ENCODE results near the gene RTN4RL1.

The RTN4RL1 gene

GRCh38 chr17:1945621-1946020 is 79.5 kb downstream of the RTN4RL1 start:
- no peak for DNase-seq

- no peak for DNase-seq
Measured at GRCh38 chr17:1943436-1943831, 81.7 kb downstream of the RTN4RL1 start.

DNA sequence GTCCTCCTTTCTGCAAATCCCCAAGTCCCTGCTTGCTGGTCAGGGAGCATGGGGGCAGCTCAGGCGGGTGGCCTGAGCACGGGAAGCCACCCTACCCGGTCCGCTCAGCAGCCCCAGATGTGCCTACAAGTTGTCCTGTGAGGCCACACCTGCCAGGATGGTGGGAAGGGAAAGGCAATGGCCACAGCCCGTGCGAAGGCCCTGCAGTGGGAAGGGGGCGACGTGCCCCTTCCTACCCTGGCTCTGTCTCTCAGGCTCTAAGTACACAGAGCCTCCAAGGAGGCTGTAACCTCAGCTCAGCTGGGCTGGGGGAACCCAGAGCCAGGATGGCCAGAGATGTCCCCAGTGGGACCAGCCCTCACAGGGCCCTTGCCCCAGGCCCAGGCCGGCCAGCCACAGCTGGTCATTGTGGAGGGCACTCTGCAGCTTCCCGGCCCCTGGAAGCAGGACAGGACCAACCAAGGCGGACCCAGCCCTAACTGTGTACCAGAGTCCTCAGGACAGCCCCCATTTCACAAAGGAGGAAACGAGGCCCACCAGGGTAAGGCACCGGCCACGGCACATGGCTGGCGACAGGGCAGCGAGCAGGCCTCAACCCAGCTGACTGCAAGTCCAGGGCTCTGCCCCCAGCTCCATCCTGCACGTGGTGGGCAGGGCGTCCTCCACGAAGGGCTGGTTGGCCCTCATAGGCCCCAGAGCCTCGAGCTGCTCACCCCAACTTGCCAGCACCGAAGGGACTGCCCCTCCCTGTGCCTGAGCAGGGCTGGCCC is 82.3 kb downstream of the RTN4RL1 start:
- DNase-seq, result no peak

DNA sequence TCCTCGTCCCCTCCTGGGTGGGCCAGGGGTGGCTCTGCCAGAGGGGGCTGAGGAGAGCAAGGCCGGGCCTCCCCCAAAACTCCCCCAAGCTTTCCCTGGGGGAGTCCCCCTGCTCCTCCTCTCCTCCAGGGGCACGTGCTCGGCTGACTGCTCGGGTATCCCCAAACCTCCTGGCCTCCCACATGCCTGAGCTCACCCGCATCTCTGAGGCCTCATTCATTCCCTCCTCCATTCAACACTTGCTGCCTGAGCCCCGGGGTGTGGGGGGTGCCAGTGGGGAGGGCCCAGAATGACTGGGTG is 83.1 kb downstream of the RTN4RL1 start:
- DNase-seq, result no peak

- DNase-seq, result no peak
Measured at GRCh38 chr17:1941272-1942065, 83.7 kb downstream of the RTN4RL1 start.

GRCh38 chr17:1940810-1941185 is 84.3 kb downstream of the RTN4RL1 start:
- DNase-seq, result no peak

DNA sequence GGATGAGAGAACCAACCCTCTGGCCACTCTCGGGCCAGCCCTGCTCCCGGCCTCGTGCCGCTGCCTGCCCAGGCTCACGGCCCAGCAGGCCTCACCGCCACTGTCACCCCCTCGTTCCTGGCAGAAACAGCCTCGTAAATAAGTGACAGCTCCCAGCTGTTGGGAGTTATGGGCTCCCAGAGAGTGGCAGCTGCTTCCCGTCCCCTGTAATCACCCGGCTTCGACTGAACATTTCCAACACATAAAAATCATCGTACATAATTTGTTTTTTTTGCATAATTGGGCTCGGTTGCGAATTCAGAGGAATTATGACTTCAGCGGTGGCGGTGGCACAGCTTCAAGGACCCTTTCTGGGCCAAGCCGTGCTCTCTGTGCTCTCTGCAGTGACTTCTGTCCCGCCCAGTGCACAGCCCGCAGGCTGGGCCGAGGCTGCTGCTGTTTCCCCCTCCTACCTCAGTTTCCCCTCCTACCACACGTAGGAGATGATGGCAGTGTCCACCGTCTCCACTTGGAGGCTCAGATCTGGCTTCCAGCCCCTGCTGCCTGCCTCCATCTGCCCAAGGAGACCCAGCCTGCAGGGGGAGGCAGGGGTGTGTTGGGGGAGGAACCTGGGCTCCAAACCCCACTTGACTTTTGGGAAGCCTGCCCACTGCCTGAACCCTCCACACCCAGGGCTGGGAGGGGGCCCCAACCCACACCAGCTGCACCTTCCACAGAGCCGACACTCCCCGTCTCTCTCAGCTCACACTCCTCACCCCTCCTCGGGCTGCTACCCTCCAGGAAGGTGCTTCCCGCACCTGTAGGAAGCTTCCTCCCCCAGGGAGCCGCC is 84.9 kb downstream of the RTN4RL1 start:
- no peak for DNase-seq

DNA sequence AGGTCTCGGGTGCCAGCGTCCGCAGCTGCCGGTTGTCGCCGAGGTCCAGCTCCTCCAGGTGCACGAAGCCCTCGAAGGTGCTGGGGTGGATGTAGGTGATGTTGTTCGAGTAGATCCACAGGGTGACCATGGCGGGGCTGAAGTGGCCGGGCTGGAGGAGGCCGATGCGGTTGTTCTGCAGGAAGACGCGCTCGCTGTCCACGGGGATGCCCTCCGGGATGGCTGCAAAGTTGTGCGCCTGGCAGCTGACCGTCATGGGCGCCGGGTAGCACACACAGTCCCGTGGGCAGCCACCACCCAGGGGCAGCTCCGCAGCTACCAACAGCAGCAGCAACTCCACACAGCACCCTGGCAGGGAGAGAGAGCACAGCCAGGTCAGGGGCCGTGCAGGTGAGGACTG is 87.7 kb downstream of the RTN4RL1 start:
- no peak for DNase-seq

DNA sequence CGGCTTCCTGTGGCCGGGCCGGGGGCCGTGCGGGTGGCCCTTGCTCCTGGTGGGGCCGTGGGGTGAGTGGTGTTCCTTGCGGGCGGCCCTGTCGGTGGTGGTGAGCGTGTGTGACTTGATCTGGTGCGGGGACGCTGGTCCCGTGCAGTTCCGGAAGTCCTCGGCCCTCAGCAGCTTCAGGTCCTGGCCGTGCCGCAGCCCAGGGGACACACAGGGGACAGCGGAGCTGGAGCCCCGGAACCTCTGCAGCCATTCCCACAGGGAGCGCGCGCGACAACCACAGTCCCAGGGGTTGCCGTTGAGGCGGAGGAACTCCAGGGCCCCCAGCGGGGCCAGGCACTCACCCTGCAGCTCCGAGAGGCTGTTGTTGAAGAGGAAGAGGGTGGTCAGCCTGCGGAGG is 88.4 kb downstream of the RTN4RL1 start:
- no peak for DNase-seq

DNA sequence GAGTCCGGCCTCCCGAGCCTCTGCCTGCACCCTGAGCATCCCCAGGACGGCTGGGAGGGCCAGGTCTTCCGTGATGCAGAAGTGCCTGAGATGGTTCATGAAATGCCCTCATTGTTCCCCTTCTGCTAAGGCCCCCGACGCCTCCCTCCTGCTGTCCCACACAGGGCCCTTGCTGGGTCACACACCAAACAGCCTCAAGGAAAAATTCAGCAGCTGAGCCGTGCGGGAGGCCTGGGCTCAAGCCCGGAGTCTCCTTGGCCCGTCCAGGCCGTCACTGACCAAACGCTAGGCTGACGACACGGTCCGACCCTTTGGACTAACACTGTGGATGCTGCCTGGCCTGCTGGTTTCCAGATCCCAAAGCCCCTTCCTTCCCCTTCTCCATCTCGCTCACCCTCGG is 90.2 kb downstream of the RTN4RL1 start:
- no peak for DNase-seq

DNA sequence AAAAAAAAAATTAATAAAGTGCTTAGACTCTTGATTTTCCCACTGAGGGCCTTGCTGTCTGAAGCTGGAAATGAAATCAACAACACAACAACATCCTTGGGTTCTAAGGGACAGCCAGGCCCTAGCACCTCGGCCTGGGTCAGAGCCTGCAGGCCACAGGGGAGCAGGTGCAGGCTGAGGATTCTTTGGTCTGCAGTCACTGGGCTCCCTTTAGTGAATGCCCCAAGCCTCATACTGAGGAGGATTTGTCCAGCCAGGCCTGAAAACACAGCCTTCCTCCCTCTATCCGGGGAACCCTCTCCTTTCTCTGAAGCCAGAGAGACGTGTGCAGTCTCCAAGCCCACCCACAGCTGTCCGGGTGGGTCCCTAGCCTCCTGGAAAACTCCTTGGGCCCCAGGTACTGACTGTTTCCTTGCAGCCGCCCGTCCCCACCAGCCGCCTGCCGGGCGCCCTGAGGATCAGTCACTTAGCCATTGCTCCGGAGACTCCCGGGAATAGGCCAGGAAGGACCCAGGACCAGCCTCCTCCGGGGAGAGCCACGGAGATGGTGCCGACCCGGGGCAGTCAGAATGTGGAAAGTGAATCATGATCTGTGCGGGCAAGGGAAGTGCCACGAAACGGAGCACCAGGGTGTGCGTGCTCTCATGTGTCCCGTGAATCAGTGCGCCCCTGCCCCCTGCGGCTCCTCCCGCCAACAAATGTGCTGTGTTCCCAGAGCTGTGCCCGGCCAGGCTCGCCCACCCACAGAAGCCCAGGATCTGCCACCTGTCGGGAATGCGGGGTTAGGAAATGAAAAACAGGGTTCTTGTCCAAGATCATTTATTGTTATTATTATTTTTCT is 91.0 kb downstream of the RTN4RL1 start:
- no peak for DNase-seq

DNA sequence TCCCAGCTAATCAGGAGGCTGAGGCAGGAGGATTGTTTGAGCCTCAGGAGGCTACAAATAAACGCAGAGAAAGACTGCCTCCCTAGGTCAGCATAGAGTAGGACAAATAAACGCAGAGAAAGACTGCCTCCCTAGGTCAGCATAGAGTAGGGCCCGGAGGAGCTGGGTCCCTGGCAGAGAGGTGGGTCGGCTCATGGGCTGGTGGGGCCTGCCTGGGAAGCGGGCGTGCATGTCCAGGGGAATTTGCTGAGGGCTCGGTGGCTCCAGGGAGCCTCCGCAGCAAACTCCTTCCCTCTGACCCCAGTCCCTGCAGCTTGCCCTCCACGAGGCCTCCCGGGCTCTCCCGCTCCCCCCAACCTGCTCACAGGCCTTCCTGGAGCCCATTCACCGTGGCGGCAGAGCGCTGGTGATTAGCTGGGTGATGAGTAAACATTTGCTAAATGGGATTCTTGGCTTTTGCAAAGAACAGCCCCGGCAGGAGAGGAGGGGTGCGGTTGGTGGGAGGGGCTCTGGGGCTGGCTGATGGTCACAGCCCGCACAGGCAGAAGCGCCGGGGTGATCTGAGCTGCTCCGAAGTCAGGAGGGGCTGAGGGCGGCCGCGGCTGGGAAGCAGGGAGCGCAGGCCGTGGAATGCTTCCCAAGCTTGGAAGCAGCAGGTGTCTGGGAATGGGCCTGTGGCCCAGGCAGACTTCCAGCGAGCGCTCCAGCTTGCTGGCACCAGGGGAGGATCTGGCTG is 93.1 kb downstream of the RTN4RL1 start:
- DNase-seq, result no peak

DNA sequence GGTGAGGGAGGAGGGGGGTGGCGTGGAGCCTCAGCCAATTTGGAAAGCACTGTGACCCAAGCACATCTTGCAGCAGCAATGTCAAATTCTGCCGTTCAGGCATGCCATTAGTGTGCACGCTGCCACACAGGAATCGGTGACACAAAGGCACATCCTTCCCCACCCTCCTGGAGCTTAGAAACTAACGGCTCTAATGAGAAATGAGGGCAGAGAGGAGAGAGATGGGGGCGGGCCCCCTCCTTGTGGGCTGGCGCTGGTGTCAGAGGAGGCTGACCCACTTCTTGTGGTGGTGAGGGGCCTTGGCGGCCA is 94.8 kb downstream of the RTN4RL1 start:
- DNase-seq, result no peak

GRCh38 chr17:1928976-1929375 is 96.2 kb downstream of the RTN4RL1 start:
- no peak for DNase-seq

GRCh38 chr17:1920948-1921351 is 104.2 kb downstream of the RTN4RL1 start:
- DNase-seq, result no peak

DNA sequence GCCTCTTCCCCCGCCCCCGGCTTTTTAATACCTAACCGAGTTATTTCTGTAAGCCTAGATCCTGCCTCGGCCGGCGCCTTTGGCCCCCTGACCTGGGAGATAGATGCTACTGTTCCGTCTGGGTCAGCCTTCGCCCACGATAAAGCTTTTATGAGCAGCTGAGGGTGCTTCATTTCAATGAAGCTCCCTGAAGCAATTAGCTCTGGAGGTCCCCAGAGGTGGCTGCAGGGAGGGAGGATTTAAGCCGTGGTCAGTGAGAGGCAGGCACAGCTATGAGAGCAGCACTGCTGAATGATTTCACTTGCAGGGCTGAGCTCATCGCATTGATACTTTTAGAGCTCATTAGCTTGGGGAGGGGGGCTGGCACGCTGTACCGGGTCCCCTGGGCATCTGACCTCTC is 105.9 kb downstream of the RTN4RL1 start:
- no peak for DNase-seq

GRCh38 chr17:1918346-1919162 is 106.6 kb downstream of the RTN4RL1 start:
- DNase-seq, result no peak

DNA sequence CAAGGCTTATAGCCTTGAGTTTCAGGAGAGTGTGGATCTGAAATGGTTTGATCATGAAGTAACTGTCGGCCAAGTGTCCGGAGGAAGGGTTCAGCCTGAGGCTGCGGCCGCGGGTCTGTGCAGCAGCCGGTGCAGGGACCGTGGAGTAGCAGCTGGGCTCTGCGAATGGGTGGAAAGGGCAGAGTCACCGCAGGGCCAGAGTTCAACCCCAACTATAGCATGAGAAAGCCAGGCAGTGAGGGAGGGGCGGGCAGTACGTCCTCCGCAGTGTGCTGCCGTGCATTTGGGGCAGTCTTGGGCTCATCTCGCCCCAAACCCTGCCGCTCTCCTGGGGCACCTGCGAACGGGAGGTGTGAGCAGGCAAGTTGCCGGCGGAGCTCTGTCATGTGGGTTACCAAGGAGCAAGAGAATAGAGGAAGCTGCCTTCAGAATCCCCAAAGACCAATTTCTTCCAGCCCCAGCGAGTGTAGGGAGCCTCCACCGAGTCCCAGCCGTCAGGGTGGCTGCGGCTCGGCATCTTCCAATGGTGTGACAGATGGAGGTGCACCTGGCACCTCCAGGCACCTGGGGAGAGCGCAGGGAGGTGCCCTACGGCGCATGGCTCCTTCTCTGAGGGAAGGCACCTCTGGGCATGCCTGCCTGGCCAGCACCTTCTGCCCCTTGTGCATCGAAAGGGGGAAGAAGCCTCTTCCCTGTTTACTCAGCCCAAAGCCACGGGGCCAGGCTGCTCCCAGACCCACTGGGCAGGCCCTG is 108.0 kb downstream of the RTN4RL1 start:
- no peak for DNase-seq

DNA sequence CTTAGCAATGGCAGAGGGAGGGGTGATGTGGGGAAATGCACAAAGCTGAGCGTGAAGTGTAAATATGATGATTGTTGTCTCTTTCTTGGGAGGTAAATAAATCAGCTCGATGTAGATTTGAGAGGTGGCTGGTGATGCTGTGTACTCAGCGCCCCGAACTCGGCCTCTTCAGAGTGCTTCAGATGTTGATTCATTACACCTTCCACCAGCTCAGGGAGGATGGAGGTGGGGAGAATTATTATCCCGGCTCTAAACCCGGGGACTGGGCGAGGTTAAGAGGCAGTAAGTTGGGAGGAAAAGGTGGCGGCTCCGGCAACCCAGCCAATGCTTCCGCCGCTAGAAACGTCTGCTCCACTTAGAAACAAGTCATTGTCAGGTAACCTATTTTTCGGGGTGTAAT is 108.8 kb downstream of the RTN4RL1 start:
- DNase-seq, result no peak

GRCh38 chr17:1915889-1916288 is 109.2 kb downstream of the RTN4RL1 start:
- DNase-seq, result no peak

- DNase-seq, result no peak
Measured at GRCh38 chr17:1914661-1915083, 110.5 kb downstream of the RTN4RL1 start.
